NOMO-1 treated with dmso at 0.1 percent for 144 hours (cell line): ENCODE measurements around the gene CEACAM3.

Experiments
- DNase-seq: peaks from one replicate; lab custom pipeline; 2025; ENCODE audit not compliant: unreplicated experiment; lab: John Stamatoyannopoulos, UW

Gene CEACAM3

GRCh38 chr19:41792513-41793413, 3.6 kb upstream of the CEACAM3 start:
- peak; percentile 24 for DNase-seq

GRCh38 chr19:41793414-41793727, 3.0 kb upstream of the CEACAM3 start:
- no peak for DNase-seq

GRCh38 chr19:41795031-41795461, 1.3 kb upstream of the CEACAM3 start:
- peak; percentile 59 for DNase-seq

- DNase-seq, result no peak
Measured at GRCh38 chr19:41796901-41797300, 514 bp downstream of the CEACAM3 start.

- DNase-seq, result no peak
Measured at GRCh38 chr19:41799444-41800000, 3.1 kb downstream of the CEACAM3 start.

GRCh38 chr19:41801031-41801430, 4.6 kb downstream of the CEACAM3 start:
- DNase-seq, result no peak

GRCh38 chr19:41801792-41802211, 5.4 kb downstream of the CEACAM3 start:
- peak; percentile 45 for DNase-seq

GRCh38 chr19:41802770-41803169, 6.4 kb downstream of the CEACAM3 start:
- DNase-seq, result no peak

GRCh38 chr19:41804336-41804735, 7.9 kb downstream of the CEACAM3 start:
- DNase-seq, result no peak

- DNase-seq, result no peak
Measured at GRCh38 chr19:41807176-41807575, 10.8 kb downstream of the CEACAM3 start.

- DNase-seq, result peak; percentile 79
Measured at GRCh38 chr19:41808663-41809566, 12.5 kb downstream of the CEACAM3 start.

- DNase-seq, result no peak
Measured at GRCh38 chr19:41810301-41810700, 13.9 kb downstream of the CEACAM3 start.

GRCh38 chr19:41811036-41811435, 14.6 kb downstream of the CEACAM3 start:
- DNase-seq, result peak; percentile 74

- no peak for DNase-seq
Measured at GRCh38 chr19:41811981-41812380, 15.6 kb downstream of the CEACAM3 start.

GRCh38 chr19:41813911-41814310, 17.5 kb downstream of the CEACAM3 start:
- no peak for DNase-seq

GRCh38 chr19:41815301-41815700, 18.9 kb downstream of the CEACAM3 start:
- DNase-seq, result no peak

- DNase-seq, result no peak
Measured at GRCh38 chr19:41816761-41817160, 20.4 kb downstream of the CEACAM3 start.

GRCh38 chr19:41821003-41821735, 24.8 kb downstream of the CEACAM3 start:
- peak; percentile 32 for DNase-seq

GRCh38 chr19:41837981-41838708, 41.8 kb downstream of the CEACAM3 start:
- no peak for DNase-seq

GRCh38 chr19:41839211-41839610, 42.8 kb downstream of the CEACAM3 start:
- DNase-seq, result no peak
